Thoracic aorta (tissue), 2 donors: ENCODE results near the gene FER. TPM values are rescaled to one million over a fixed set of nuclear protein-coding genes. Genes with fewer than 3 reads are reported as not detected.
A peak's percentile ranks its signal among the peaks of the same experiment; 100 is the strongest.

Experiments
- ATAC-seq: fragments of 150-250 bp; one replicate; pipeline ENCODE4 v1.8.0; 2017; ENCODE audit warnings: low read depth; ENCODE audit not compliant: insufficient number of reproducible peaks, low FRiP score
- DNase-seq: peaks from one replicate; pipeline ENCODE4 v3.0.0-alpha.2; 2020; ENCODE audit warnings: low spot score
- H3K27ac ChIP-seq, 2 donors: fragments of 200-600 bp; sonication (generic); 1 replicate in 1 of 2; 2 replicates in 1 of 2; pipeline ENCODE4 v1.5.1; 2016; ENCODE audit warnings: mild to moderate bottlenecking in 2 of 2, moderate library complexity in 2 of 2
- H3K27me3 ChIP-seq: fragments of 200-600 bp; sonication (generic); replicated peaks from 2 replicates; pipeline ENCODE4 v1.6.0; 2016; ENCODE audit warnings: mild to moderate bottlenecking; ENCODE audit not compliant: insufficient read depth
- H3K36me3 ChIP-seq: fragments of 200-600 bp; sonication (generic); one replicate; pipeline ENCODE4 v1.5.1; 2016
- H3K4me1 ChIP-seq, 2 donors: fragments of 200-600 bp; sonication (generic); 1 replicate in 1 of 2; 2 replicates in 1 of 2; pipeline versions ENCODE4 v1.5.1 to v1.6.0; 2016; ENCODE audit warnings: low read depth in 2 of 2, mild to moderate bottlenecking in 1 of 2; ENCODE audit not compliant: control insufficient read depth in 1 of 2
- H3K4me3 ChIP-seq: fragments of 200-600 bp; sonication (generic); 2 replicates; pipeline ENCODE4 v1.5.1; 2016; ENCODE audit warnings: mild to moderate bottlenecking
- H3K9me3 ChIP-seq: fragments of 200-600 bp; sonication (generic); 2 replicates; pipeline ENCODE4 v1.5.1; 2016
- total RNA-seq, 2 donors: library from RNA; depleted of rRNA; stranded (reverse); fragments of >200 nt; gene quantifications; one replicate each; pipeline versions ENCODE4 v1.1.0 to v1.2.3, GENCODE V29; 2016
- TF ChIP-seq, protein P1 (sequence below): fragments of 200-600 bp; sonication (generic); IDR thresholded peaks from one replicate; pipeline ENCODE4 v1.5.1; 2019; ENCODE audit warnings: antibody characterized with exemption

FER gene
- total RNA-seq, 2 donors from 2014 or later: 15.6 to 38.1 TPM

DNA sequence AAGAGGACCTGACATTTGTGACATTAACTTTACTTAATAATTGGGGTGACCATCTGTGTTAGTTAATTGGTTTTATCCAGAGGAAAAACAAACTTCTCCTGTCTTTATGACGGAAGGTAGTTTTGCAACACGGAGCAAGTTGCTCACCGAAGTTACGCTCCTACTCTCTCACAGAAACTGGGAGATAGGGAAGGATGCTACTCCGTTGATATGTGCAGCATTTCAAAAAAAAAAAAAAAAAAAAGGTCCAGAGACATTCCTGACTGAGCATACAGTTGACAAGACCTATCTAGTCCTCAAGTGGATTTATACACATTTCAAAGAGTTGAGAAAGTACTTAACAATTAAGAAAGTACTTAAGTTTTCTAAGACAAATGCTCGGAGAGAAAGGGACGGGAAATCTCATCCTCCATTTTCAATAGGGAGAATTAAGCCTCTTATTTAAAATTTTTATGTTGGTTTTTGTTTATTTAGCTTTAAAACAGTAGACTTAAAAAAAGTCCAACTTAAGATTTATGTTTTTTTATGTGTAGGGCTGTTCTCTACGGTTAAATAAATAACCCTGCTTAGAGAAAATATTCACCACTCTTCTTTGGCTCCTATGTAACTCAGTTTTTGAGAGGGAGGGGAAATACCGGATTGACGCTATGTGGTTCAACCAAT lies 455 bp upstream of the FER start:
- ATAC-seq (no peak), DNase-seq (no peak)
- no peaks in the 10 kb centered on the region for H3K27me3 ChIP-seq
- peaks cover 0 to 25% of the 10 kb centered on the region in 2 donors for H3K4me1 ChIP-seq
- no peaks in the 10 kb centered on the region for H3K36me3 ChIP-seq
- H3K27ac ChIP-seq: peak overlapping the region; percentile 97 to 98
- peak overlapping the region; percentile 97 for H3K4me3 ChIP-seq
- H3K9me3 ChIP-seq: no peaks in the 10 kb centered on the region
- TF ChIP-seq, protein P1, sequence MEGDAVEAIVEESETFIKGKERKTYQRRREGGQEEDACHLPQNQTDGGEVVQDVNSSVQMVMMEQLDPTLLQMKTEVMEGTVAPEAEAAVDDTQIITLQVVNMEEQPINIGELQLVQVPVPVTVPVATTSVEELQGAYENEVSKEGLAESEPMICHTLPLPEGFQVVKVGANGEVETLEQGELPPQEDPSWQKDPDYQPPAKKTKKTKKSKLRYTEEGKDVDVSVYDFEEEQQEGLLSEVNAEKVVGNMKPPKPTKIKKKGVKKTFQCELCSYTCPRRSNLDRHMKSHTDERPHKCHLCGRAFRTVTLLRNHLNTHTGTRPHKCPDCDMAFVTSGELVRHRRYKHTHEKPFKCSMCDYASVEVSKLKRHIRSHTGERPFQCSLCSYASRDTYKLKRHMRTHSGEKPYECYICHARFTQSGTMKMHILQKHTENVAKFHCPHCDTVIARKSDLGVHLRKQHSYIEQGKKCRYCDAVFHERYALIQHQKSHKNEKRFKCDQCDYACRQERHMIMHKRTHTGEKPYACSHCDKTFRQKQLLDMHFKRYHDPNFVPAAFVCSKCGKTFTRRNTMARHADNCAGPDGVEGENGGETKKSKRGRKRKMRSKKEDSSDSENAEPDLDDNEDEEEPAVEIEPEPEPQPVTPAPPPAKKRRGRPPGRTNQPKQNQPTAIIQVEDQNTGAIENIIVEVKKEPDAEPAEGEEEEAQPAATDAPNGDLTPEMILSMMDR: no peak

DNA sequence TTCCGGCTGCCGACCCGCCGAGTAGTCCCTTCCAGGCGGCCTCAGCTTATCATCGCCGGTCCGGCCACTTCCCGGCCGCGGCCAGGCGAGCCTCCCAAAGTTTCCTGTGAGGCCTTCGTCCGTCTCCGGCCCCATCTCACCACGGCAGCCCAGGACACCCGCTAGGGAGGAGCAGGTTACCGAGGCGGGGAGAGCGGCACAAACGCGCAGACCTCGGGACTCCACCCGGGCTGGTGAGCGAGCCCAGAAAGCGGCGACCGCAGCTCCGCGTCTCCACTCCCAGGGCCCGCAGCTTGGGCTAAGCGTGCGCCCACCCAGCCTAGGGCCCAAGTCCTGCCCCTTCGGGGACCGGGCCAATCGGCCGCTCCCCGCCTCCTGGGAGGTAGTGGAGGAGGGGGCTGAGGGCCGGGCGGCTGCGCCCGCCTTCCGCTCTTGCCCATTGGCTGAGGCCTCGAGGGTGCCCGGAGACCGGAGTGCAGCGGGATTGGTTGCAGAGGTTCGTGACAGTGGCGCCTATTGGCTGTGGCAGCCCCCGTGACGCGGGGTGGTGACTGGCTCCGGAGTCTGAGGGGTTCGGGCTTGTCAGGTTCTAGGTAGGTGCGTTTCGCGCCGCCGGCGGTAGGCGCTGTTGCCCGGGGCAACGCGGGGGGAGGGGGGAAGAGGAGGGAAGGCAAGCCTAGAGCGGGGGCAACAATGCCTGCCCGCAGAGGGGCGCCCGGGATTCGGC lies 867 bp downstream of the FER start:
- no peaks in the 10 kb centered on the region for H3K27me3 ChIP-seq
- TF ChIP-seq, protein P1: no peak
- no peaks in the 10 kb centered on the region for H3K36me3 ChIP-seq
- H3K4me1 ChIP-seq: peaks cover under 1 to 24% of the 10 kb centered on the region in 2 donors
- H3K9me3 ChIP-seq: no peaks in the 10 kb centered on the region
- H3K27ac ChIP-seq: peak overlapping the region; percentile 97 to 98
- ATAC-seq (peak; percentile 90), DNase-seq (peak; percentile 97)
- H3K4me3 ChIP-seq: peak overlapping the region; percentile 97

DNA sequence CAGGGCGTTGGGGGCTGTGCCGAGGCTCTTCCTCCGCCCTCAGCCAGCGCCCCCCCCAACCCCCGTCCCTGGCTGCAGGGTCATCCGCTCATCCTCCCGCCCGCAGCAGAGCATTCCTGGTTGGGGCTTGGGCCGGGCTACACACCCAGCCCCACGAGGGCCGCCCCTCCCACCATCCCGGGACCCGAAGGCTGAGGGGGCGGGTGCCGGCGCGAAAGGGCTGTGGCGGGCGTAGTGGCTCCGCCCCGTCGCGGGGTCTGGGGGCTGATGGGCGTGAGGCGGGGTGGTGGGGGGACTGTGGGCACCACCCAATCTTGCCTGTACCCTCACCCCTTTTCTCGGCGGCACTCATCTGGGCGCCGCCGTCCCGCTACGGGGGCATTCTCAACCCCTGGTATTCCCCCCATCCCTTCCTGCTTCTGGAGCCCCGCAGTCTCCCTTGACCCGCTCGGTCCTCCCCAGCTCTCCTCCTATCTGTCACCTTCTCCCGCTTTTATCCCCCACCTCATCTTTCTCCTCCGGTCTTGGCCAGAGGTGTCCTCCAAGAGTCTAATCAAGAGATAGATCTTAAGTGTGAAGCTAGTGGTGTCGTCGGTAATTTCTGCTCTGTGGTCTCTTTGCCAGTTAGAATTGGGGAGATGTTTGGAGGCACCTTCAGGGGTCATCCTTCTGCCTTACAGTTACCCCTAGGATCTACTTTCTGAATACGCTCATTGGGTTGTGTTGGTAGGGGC lies 1.6 kb downstream of the FER start:
- peak; percentile 31 for DNase-seq
- ATAC-seq: peak; percentile 1
- Histone ChIP-seq H3K4me3 (peak overlapping the region; percentile 97), H3K27me3 (no peaks in the 10 kb centered on the region), H3K9me3 (no peaks in the 10 kb centered on the region), H3K36me3 (no peaks in the 10 kb centered on the region), H3K4me1 (peaks cover 3 to 17% of the 10 kb centered on the region in 2 donors), H3K27ac (peak overlapping the region; percentile 97 to 98)
- TF ChIP-seq, protein P1: no peak

DNA sequence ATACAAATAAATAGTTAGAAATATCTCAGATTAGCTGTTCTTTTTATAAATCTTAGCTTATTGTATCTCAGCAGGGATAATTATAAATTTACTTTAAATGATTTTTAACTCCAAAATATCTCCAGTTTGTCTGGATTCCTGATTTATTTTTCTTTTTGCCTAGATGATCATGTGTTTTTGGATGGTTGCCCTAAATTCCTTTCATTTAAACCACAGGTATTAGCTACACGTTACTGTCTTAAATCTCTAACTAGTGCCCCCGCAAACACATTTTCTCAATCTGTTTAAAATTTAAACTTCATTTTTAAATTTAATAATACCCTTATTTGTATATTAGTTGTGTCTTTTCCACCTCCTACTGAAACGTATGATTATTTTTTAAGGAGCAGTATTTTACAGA lies 5.6 kb downstream of the FER start:
- H3K4me1 ChIP-seq: peaks cover 3 to 8% of the 10 kb centered on the region in 2 donors

More for the DNA sequence above, 5.6 kb downstream of the FER start:
- H3K27me3 ChIP-seq: no peaks in the 10 kb centered on the region
- H3K36me3 ChIP-seq: no peaks in the 10 kb centered on the region
- no peak for DNase-seq
- no peaks in the 10 kb centered on the region for H3K9me3 ChIP-seq
- no peak overlapping the region for H3K4me3 ChIP-seq
- TF ChIP-seq, protein P1: no peak
- ATAC-seq: no peak
- no peak overlapping the region for H3K27ac ChIP-seq
